Panc1 (cell line): ENCODE measurements around the gene LRRC71. TPM values are rescaled to one million over a fixed set of nuclear protein-coding genes. Genes with fewer than 3 reads are reported as not detected.

Source experiments
- ATAC-seq: fragments of 200-7000 bp; cut with Tn5 transposase; 2 replicates; pipeline ENCODE4 v1.9.1; 2020; ENCODE audit warnings: mild to moderate bottlenecking, moderate library complexity
- BruUV-seq: library from RNA; stranded (reverse); fragments of 400-500 nt; replicated peaks from 2 replicates; lab custom pipeline; 2021; lab: Mats Ljungman, UMichigan
- CTCF ChIA-PET: fragments of 300-600 bp; sonication (Branson Sonifier 250); formaldehyde crosslinking; loops from one replicate; lab custom pipeline; 2022; ENCODE audit warnings: antibody characterized with exemption; lab: Charles Lee
- POLR2A ChIA-PET: fragments of 300-600 bp; sonication (Branson Sonifier 250); formaldehyde crosslinking; loops from one replicate; lab custom pipeline; 2022; ENCODE audit warnings: antibody characterized with exemption; lab: Charles Lee
- DNase-seq: peaks from one replicate; pipeline ENCODE4 v3.0.0-alpha.2; 2010; ENCODE audit warnings: low read depth, low spot score
- H3K27ac ChIP-seq: 2 replicates; pipeline ENCODE4 v1.5.1; 2011; ENCODE audit warnings: mild to moderate bottlenecking, low read length, inconsistent platforms
- H3K27me3 ChIP-seq: fragments of 200-500 bp; sonication (Bioruptor generic); 2 replicates; pipeline ENCODE4 v1.6.0; 2014; ENCODE audit warnings: low read length, inconsistent platforms; ENCODE audit not compliant: control insufficient read depth, insufficient read depth
- H3K36me3 ChIP-seq: fragments of 200-500 bp; sonication (Bioruptor generic); 2 replicates; pipeline ENCODE4 v1.5.1; 2014; ENCODE audit warnings: inconsistent platforms, mild to moderate bottlenecking, low read length, moderate library complexity; ENCODE audit not compliant: control insufficient read depth, insufficient read depth
- H3K4me1 ChIP-seq: 2 replicates; pipeline ENCODE4 v1.5.1; 2011; ENCODE audit warnings: inconsistent platforms, mild to moderate bottlenecking, low read length, moderate library complexity; ENCODE audit not compliant: control insufficient read depth, insufficient read depth
- H3K4me3 ChIP-seq, 2 experiments: 2 replicates each; pipeline ENCODE4 v1.5.1; 2011 to 2012; ENCODE audit warnings: low read depth in 2 of 2, low read length in 2 of 2, mild to moderate bottlenecking in 2 of 2, inconsistent platforms in 1 of 2, moderate library complexity in 1 of 2
- H3K9me3 ChIP-seq: fragments of 200-500 bp; sonication (Bioruptor generic); 2 replicates; pipeline ENCODE4 v1.5.1; 2014; ENCODE audit warnings: low read depth, mild to moderate bottlenecking, inconsistent platforms, low read length, moderate library complexity; ENCODE audit not compliant: control insufficient read depth, insufficient read depth
- CTCF ChIP-seq: fragments of 450-650 bp; IDR thresholded peaks from 2 replicates; pipeline ENCODE4 v1.5.1; 2017; ENCODE audit warnings: mild to moderate bottlenecking
- POLR2AphosphoS5 ChIP-seq: IDR thresholded peaks from 2 replicates; pipeline ENCODE4 v1.6.1; 2012; ENCODE audit warnings: mild to moderate bottlenecking, low read depth, low read length, moderate library complexity
- REST ChIP-seq, 2 experiments: IDR thresholded peaks; 2 replicates each; pipeline ENCODE4 v1.6.1; 2011 to 2012; ENCODE audit warnings: low read depth in 2 of 2, control low read depth in 1 of 2, low read length in 1 of 2, mild to moderate bottlenecking in 1 of 2, moderate library complexity in 1 of 2; ENCODE audit not compliant: insufficient read depth in 1 of 2
- SIN3A ChIP-seq: IDR thresholded peaks from 2 replicates; pipeline ENCODE4 v1.6.1; 2012; ENCODE audit warnings: low read depth, mild to moderate bottlenecking, low read length, moderate library complexity, borderline replicate concordance; ENCODE audit not compliant: insufficient read depth
- TCF7L2 ChIP-seq: IDR thresholded peaks from 2 replicates; pipeline ENCODE4 v1.6.1; 2011; ENCODE audit warnings: mild to moderate bottlenecking, low read depth, low read length, inconsistent platforms
- in situ Hi-C: cut with HindIII; loops from 2 replicates; pipeline ENCODE4 v1.10.0; 2016; ENCODE audit warnings: low sequenced_read_pairs, low pct_unique_long_range_greater_than_20kb
- intact Hi-C: fragments of 100-400 bp; cut with micrococcal nuclease; formaldehyde crosslinking; loops from one replicate; pipeline ENCODE4 v1.10.0; 2022; ENCODE audit not compliant: unreplicated experiment
- total RNA-seq: library from RNA; stranded (reverse); gene quantifications from one replicate; pipeline ENCODE4 v1.2.1, GENCODE V29; 2021; ENCODE audit not compliant: unreplicated experiment

The LRRC71 gene
- total RNA-seq, 1 experiment from 2014 or later = 0.77 TPM

GRCh38 chr1:156944848-156945247 lies 24.4 kb downstream of the LRRC71 start:
- H3K4me1 ChIP-seq = no peaks in the 10 kb centered on the region
- intact Hi-C loops (no loop called here), in situ Hi-C loops (no loop called here)
- no peaks in the 10 kb centered on the region for H3K27me3 ChIP-seq
- ChIA-PET CTCF (no interaction called here), POLR2A (no interaction called here)
- no peak for TF ChIP-seq TCF7L2
- no peak for TF ChIP-seq POLR2AphosphoS5
- no peak for TF ChIP-seq CTCF
- no peak for TF ChIP-seq REST (IDR thresholded peaks at IDR 0.05; ENCODE audit: insufficient read depth in 1 of 2, low read depth in 2 of 2, low read length in 1 of 2)
- no peak for TF ChIP-seq SIN3A
- no peaks in the 10 kb centered on the region for H3K9me3 ChIP-seq
- H3K4me3 ChIP-seq = no peak overlapping the region
- peaks cover 9% of the 10 kb centered on the region for H3K36me3 ChIP-seq
- no TSS peak for BruUV-seq
- no peak overlapping the region for H3K27ac ChIP-seq
- ATAC-seq (no peak), DNase-seq (no peak)

- ATAC-seq = no peak
- no peak for DNase-seq
- Histone ChIP-seq H3K27me3 (no peaks in the 10 kb centered on the region), H3K9me3 (no peaks in the 10 kb centered on the region), H3K4me1 (no peaks in the 10 kb centered on the region), H3K27ac (no peak overlapping the region), H3K36me3 (peaks cover 15% of the 10 kb centered on the region), H3K4me3 (no peak overlapping the region)
- BruUV-seq = no TSS peak
- no peak for TF ChIP-seq POLR2AphosphoS5
- TF ChIP-seq SIN3A = no peak
- no peak for TF ChIP-seq CTCF
- TF ChIP-seq TCF7L2 = no peak
- TF ChIP-seq REST (IDR thresholded peaks at IDR 0.05; ENCODE audit: insufficient read depth in 1 of 2, low read depth in 2 of 2, low read length in 1 of 2) = no peak
- ChIA-PET POLR2A (no interaction called here), CTCF (no interaction called here)
- intact Hi-C loops = no loop called here
- in situ Hi-C loops = no loop called here
Measured at GRCh38 chr1:156945881-156946661, 25.6 kb downstream of the LRRC71 start.
